Measurements from ENCODE around the gene CYB5D1.

- TF ChIP-seq CTCF (IDR thresholded peaks at IDR 0.05; ENCODE audit: low read depth, low read length), result no peak
- no peak for TF ChIP-seq POLR2A (IDR thresholded peaks at IDR 0.05; ENCODE audit: extremely low read depth, insufficient read length)
Measured at GRCh38 chr17:7839876-7840261, 17.9 kb upstream of the CYB5D1 start.

Measured in NB4 (cell line).